ENCODE data around the gene DAP3.

DAP3 gene

GRCh38 chr1:155688324-155689080 lies 389 bp upstream of the DAP3 start, which contains the start of gene YY1AP1:
Gene YY1AP1, minus strand, starts transcription at chr1:155688774. Its CDS starts 8,338 bp downstream, at chr1:155680436.
- CTCF ChIA-PET: interaction anchor here (0.6 to 1.0 kb wide), 2 partner anchors 40 to 42 kb away, joined by 3 read pairs; no protein-coding TSS in a partner anchor
- TF ChIP-seq ZNF384 (IDR thresholded peaks at IDR 0.05) (no peak), PKNOX1 (IDR thresholded peaks at IDR 0.05) (no peak), FOXK2 (IDR thresholded peaks at IDR 0.05) (no peak), CTBP1 (IDR thresholded peaks at IDR 0.05; ENCODE audit: borderline replicate concordance) (peak; percentile 56; the same call in 1 of the 2 replicates), BHLHE40 (IDR thresholded peaks at IDR 0.05; ENCODE audit: borderline replicate concordance) (peak; percentile 99), HDGF (IDR thresholded peaks at IDR 0.05; ENCODE audit: borderline replicate concordance) (no peak), LEF1 (IDR thresholded peaks at IDR 0.05; ENCODE audit: borderline replicate concordance) (0 out of 2 replicates have a peak, but pooled peaks have one; percentile 80), ARNT (IDR thresholded peaks at IDR 0.05) (no peak), SUZ12 (IDR thresholded peaks at IDR 0.05) (no peak), NFRKB (IDR thresholded peaks at IDR 0.05) (no peak), TARDBP (IDR thresholded peaks at IDR 0.05) (peak; percentile 76), FOXM1 (IDR thresholded peaks at IDR 0.05; ENCODE audit: borderline replicate concordance) (peak; percentile 92), ELF4 (IDR thresholded peaks at IDR 0.05) (peak; percentile 69), SP1 (IDR thresholded peaks at IDR 0.05) (no peak; the same call in 1 of the 2 replicates), FOXA1 (IDR thresholded peaks at IDR 0.05) (no peak), L3MBTL2 (conservative IDR thresholded peaks at IDR 0.05) (no peak)
- DNase-seq (ENCODE audit: extremely low spot score): peak; percentile 96
- POLR2A ChIA-PET: interaction anchor here (0.6 to 0.7 kb wide), 2 partner anchors 9 to 98 kb away, joined by 4 to 5 read pairs; no protein-coding TSS in a partner anchor

DNA sequence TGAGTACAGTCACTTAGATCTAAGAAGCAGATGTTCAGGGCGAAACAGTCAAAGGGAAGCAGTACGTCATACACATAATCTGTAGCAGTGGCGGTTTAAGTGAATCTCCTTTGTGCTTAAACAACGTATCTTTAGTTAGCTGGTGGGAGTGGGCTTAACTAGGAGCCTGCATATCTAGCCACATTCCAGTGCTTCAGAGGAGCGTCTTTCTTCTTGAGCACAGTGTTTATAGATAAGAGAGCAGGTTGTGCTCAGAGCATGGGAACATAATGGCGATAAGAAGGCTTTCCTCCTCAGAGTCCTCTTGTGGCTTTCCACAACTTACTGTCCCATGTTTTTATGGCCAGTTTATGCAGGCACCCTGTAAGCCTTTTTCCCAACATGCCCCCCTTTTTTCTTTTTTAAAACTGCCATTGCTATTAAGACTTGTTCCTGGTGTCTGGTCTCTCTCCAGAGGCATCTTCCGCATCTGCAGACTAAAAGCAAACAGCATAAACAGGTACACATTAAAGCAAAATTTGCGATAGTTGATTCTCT lies 3.2 kb downstream of the DAP3 start:
- ChIA-PET POLR2A (no interaction called here), CTCF (no interaction called here)
- no peak for TF ChIP-seq LEF1 (IDR thresholded peaks at IDR 0.05; ENCODE audit: borderline replicate concordance)
- TF ChIP-seq HDGF (IDR thresholded peaks at IDR 0.05; ENCODE audit: borderline replicate concordance): no peak
- no peak for TF ChIP-seq FOXA1 (IDR thresholded peaks at IDR 0.05)
- TF ChIP-seq SUZ12 (IDR thresholded peaks at IDR 0.05): no peak
- no peak for TF ChIP-seq CTBP1 (IDR thresholded peaks at IDR 0.05; ENCODE audit: borderline replicate concordance)
- no peak for TF ChIP-seq ARNT (IDR thresholded peaks at IDR 0.05)
- no peak for TF ChIP-seq NFRKB (IDR thresholded peaks at IDR 0.05)
- TF ChIP-seq FOXK2 (IDR thresholded peaks at IDR 0.05): no peak
- TF ChIP-seq ZNF384 (IDR thresholded peaks at IDR 0.05): no peak
- no peak for TF ChIP-seq FOXM1 (IDR thresholded peaks at IDR 0.05; ENCODE audit: borderline replicate concordance)
- TF ChIP-seq ELF4 (IDR thresholded peaks at IDR 0.05): no peak
- TF ChIP-seq SP1 (IDR thresholded peaks at IDR 0.05): no peak
- TF ChIP-seq L3MBTL2 (conservative IDR thresholded peaks at IDR 0.05): no peak
- no peak for TF ChIP-seq TARDBP (IDR thresholded peaks at IDR 0.05)
- TF ChIP-seq BHLHE40 (IDR thresholded peaks at IDR 0.05; ENCODE audit: borderline replicate concordance): no peak
- TF ChIP-seq PKNOX1 (IDR thresholded peaks at IDR 0.05): no peak
- no peak for DNase-seq (ENCODE audit: extremely low spot score)

GRCh38 chr1:155694167-155694566 lies 5.3 kb downstream of the DAP3 start:
- ChIA-PET POLR2A (no interaction called here), CTCF (no interaction called here)
- DNase-seq (ENCODE audit: extremely low spot score): no peak
- TF ChIP-seq ELF4 (IDR thresholded peaks at IDR 0.05): no peak
- no peak for TF ChIP-seq CTBP1 (IDR thresholded peaks at IDR 0.05; ENCODE audit: borderline replicate concordance)
- TF ChIP-seq FOXK2 (IDR thresholded peaks at IDR 0.05): no peak
- no peak for TF ChIP-seq TARDBP (IDR thresholded peaks at IDR 0.05)
- no peak for TF ChIP-seq FOXA1 (IDR thresholded peaks at IDR 0.05)
- TF ChIP-seq LEF1 (IDR thresholded peaks at IDR 0.05; ENCODE audit: borderline replicate concordance): no peak
- TF ChIP-seq NFRKB (IDR thresholded peaks at IDR 0.05): no peak
- TF ChIP-seq ARNT (IDR thresholded peaks at IDR 0.05): no peak
- no peak for TF ChIP-seq L3MBTL2 (conservative IDR thresholded peaks at IDR 0.05)
- no peak for TF ChIP-seq HDGF (IDR thresholded peaks at IDR 0.05; ENCODE audit: borderline replicate concordance)
- TF ChIP-seq PKNOX1 (IDR thresholded peaks at IDR 0.05): no peak
- TF ChIP-seq SUZ12 (IDR thresholded peaks at IDR 0.05): no peak
- no peak for TF ChIP-seq ZNF384 (IDR thresholded peaks at IDR 0.05)
- no peak for TF ChIP-seq BHLHE40 (IDR thresholded peaks at IDR 0.05; ENCODE audit: borderline replicate concordance)
- no peak for TF ChIP-seq FOXM1 (IDR thresholded peaks at IDR 0.05; ENCODE audit: borderline replicate concordance)

- DNase-seq (ENCODE audit: extremely low spot score): no peak
- ChIA-PET POLR2A (no interaction called here), CTCF (no interaction called here)
- TF ChIP-seq CTBP1 (IDR thresholded peaks at IDR 0.05; ENCODE audit: borderline replicate concordance) (no peak), NFRKB (IDR thresholded peaks at IDR 0.05) (no peak), LEF1 (IDR thresholded peaks at IDR 0.05; ENCODE audit: borderline replicate concordance) (no peak), SP1 (IDR thresholded peaks at IDR 0.05) (no peak), FOXK2 (IDR thresholded peaks at IDR 0.05) (no peak), FOXA1 (IDR thresholded peaks at IDR 0.05) (no peak), ELF4 (IDR thresholded peaks at IDR 0.05) (no peak), BHLHE40 (IDR thresholded peaks at IDR 0.05; ENCODE audit: borderline replicate concordance) (no peak), HDGF (IDR thresholded peaks at IDR 0.05; ENCODE audit: borderline replicate concordance) (no peak), TARDBP (IDR thresholded peaks at IDR 0.05) (no peak), L3MBTL2 (conservative IDR thresholded peaks at IDR 0.05) (no peak), ZNF384 (IDR thresholded peaks at IDR 0.05) (no peak), ARNT (IDR thresholded peaks at IDR 0.05) (no peak), FOXM1 (IDR thresholded peaks at IDR 0.05; ENCODE audit: borderline replicate concordance) (no peak), PKNOX1 (IDR thresholded peaks at IDR 0.05) (no peak)
These were observed 6.2 kb downstream of the DAP3 start for GRCh38 chr1:155695072-155695471.
